Fibroblast of pulmonary artery (primary cell): ENCODE data around the gene TMEM94.

Experiments
- DNase-seq: peaks from one replicate; pipeline ENCODE4 v3.0.0-alpha.2; 2010; ENCODE audit warnings: low read depth
- H3K4me3 ChIP-seq: replicated peaks from 2 replicates; pipeline ENCODE4 v1.5.1; 2011; ENCODE audit warnings: low read depth, mild to moderate bottlenecking, control low read depth, low read length, moderate library complexity
- CTCF ChIP-seq: IDR thresholded peaks from 2 replicates; pipeline ENCODE4 v1.5.1; 2011; ENCODE audit warnings: mild to moderate bottlenecking, control low read depth, low read length, inconsistent platforms; ENCODE audit errors: missing control alignments

The TMEM94 gene

GRCh38 chr17:75502721-75503329, 46.4 kb downstream of the TMEM94 start:
- no peak for TF ChIP-seq CTCF
- no peak for DNase-seq
- no peak overlapping the region for H3K4me3 ChIP-seq

GRCh38 chr17:75503337-75503950, 47.0 kb downstream of the TMEM94 start:
- H3K4me3 ChIP-seq, result no peak overlapping the region
- DNase-seq, result no peak
- no peak for TF ChIP-seq CTCF

DNA sequence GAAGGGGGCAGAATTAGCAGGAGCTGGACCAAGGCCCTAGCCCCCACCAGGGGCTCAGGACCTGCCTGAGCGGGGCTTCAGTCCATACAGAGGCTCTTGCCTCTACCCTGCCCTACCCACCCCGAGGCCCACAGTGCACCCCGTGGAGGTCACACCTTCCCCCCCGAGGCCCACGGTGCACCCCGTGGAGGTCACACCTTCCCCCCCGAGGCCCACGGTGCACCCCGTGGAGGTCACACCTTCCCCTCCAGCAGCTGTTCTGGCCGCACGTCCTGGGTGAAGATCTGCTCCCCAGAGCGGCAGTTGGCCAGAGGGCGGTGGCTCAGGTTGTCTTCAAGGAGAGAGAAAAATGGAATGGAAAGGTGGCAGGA, 47.5 kb downstream of the TMEM94 start:
- no peak for TF ChIP-seq CTCF
- H3K4me3 ChIP-seq, result no peak overlapping the region
- DNase-seq, result no peak

GRCh38 chr17:75504347-75505151, 48.1 kb downstream of the TMEM94 start:
- DNase-seq, result no peak
- peak; percentile 49 for TF ChIP-seq CTCF
- no peak overlapping the region for H3K4me3 ChIP-seq

- H3K4me3 ChIP-seq, result no peak overlapping the region
- DNase-seq, result no peak
- TF ChIP-seq CTCF, result no peak
These were observed 48.6 kb downstream of the TMEM94 start for GRCh38 chr17:75505152-75505409.

DNA sequence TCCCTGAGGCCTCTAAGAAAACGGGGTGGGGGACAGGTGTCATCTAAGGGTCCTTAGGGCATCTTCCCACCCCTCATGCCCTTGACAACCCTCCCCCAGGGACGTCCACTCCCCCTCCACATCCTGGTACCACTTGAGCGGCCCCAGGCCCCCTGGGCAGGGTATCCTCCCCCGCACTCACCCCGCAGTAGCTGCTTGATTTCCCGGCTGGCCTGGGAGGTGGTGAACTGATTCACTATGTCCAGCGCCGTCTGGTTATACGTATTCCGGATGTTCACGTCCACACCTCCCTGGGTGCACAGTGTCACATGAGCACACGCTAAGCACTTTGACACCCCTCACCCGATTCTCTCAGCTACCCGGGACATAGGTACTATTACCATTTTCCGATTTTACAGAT, 49.2 kb downstream of the TMEM94 start:
- no peak for TF ChIP-seq CTCF
- no peak for DNase-seq
- no peak overlapping the region for H3K4me3 ChIP-seq
